Upper lobe of right lung (tissue), 1 donor: ENCODE results near the gene VAV3. TPM values are rescaled to one million over a fixed set of nuclear protein-coding genes. Genes with fewer than 3 reads are reported as not detected.

Experiments used
- ATAC-seq: fragments of 200-7000 bp; cut with Tn5 transposase; one replicate; pipeline ENCODE4 v1.9.1; 2020; ENCODE audit warnings: mild to moderate bottlenecking, moderate library complexity
- DNase-seq: peaks from one replicate; pipeline ENCODE4 v3.0.0-alpha.2; 2020
- H3K27ac ChIP-seq: fragments of 200-600 bp; one replicate; pipeline ENCODE4 v1.8.0; 2022
- H3K27me3 ChIP-seq: fragments of 200-600 bp; one replicate; pipeline ENCODE4 v1.8.0; 2022; ENCODE audit warnings: mild to moderate bottlenecking
- H3K36me3 ChIP-seq: fragments of 200-600 bp; one replicate; pipeline ENCODE4 v1.8.0; 2022
- H3K4me1 ChIP-seq: fragments of 200-600 bp; one replicate; pipeline ENCODE4 v1.8.0; 2022
- H3K4me3 ChIP-seq: fragments of 200-600 bp; one replicate; pipeline ENCODE4 v1.8.0; 2022; ENCODE audit warnings: mild to moderate bottlenecking
- H3K9me3 ChIP-seq: fragments of 200-600 bp; one replicate; pipeline ENCODE4 v1.8.0; 2022
- CTCF ChIP-seq: fragments of 200-600 bp; IDR thresholded peaks from one replicate; pipeline ENCODE4 v1.8.0; 2022; ENCODE audit warnings: antibody characterized with exemption
- intact Hi-C: fragments of 100-400 bp; cut with DNase I; formaldehyde crosslinking; loops from one replicate; pipeline ENCODE4 v1.11.0; 2022
- total RNA-seq: library from RNA; stranded (reverse); fragmentation: NEBNext Ultra II Directional; extraction: Animal tissue kit (Norgen Biotek cat#: 25700); gene quantifications from one replicate; pipeline ENCODE4 v1.2.1, GENCODE V29; 2021
- donor health status: DM: no; HTN: yes; CAD: no; lungs with severe emphysema.

Gene VAV3
- total RNA-seq, 1 donor from 2014 or later = 8.5 TPM

DNA sequence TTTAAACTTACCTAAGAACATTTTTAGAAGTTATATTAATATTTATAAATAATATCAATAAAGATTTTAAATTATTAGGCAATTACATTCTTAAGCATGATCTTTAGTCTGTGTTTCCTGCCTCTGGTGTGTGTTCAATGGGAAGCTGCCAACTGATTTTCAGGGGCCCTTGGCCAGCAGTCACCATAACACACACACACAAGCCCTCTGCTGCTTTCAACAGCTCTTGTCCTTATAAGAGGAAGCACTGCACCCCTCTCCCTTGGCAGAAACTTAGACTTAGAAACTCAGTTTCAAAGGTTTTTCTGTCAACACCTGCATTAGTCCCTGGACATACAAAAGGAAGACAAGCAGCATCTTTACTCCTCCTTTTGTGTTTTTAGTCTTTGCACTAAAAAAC, 81.4 kb downstream of the VAV3 start:
- no peaks in the 10 kb centered on the region for H3K36me3 ChIP-seq
- intact Hi-C loops = no loop called here
- H3K27ac ChIP-seq = no peak overlapping the region
- H3K4me3 ChIP-seq = no peak overlapping the region
- no peaks in the 10 kb centered on the region for H3K9me3 ChIP-seq
- peak; percentile 53 for ATAC-seq
- no peak for TF ChIP-seq CTCF
- no peak for DNase-seq
- H3K27me3 ChIP-seq = no peaks in the 10 kb centered on the region
- H3K4me1 ChIP-seq = peaks cover 4% of the 10 kb centered on the region

GRCh38 chr1:107879927-107880326, 85.1 kb downstream of the VAV3 start:
- H3K27ac ChIP-seq = no peak overlapping the region
- TF ChIP-seq CTCF = no peak
- no peaks in the 10 kb centered on the region for H3K36me3 ChIP-seq
- H3K4me1 ChIP-seq = peaks cover 19% of the 10 kb centered on the region
- ATAC-seq (no peak), DNase-seq (no peak)
- H3K27me3 ChIP-seq = no peaks in the 10 kb centered on the region
- intact Hi-C loops = no loop called here
- H3K4me3 ChIP-seq = no peak overlapping the region
- no peaks in the 10 kb centered on the region for H3K9me3 ChIP-seq

GRCh38 chr1:107879346-107879745, 85.6 kb downstream of the VAV3 start:
- intact Hi-C loops = no loop called here
- ATAC-seq = no peak
- Histone ChIP-seq H3K4me1 (peaks cover 19% of the 10 kb centered on the region), H3K36me3 (no peaks in the 10 kb centered on the region), H3K27ac (no peak overlapping the region), H3K27me3 (no peaks in the 10 kb centered on the region), H3K9me3 (no peaks in the 10 kb centered on the region), H3K4me3 (no peak overlapping the region)
- no peak for TF ChIP-seq CTCF
- DNase-seq = no peak

DNA sequence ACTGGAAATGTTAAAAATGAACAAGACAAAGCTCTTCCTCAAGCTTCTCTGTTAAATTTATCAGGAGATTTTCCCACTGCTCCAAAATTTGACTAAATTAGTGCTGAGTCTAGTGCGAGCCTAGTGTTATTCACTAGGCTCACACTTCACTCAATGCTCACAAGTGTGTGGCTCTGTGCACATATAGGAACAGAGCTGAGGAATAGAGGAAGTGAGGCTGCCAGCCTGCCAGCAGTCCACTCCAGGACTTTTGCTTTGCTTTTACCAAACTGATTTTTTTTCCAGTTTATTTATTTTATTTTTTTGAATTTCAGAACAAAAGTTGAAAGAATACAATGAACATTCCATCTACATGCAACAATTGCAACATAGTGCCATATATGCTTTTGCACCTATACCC, 87.2 kb downstream of the VAV3 start:
- Histone ChIP-seq H3K27ac (no peak overlapping the region), H3K36me3 (no peaks in the 10 kb centered on the region), H3K9me3 (no peaks in the 10 kb centered on the region), H3K4me3 (no peak overlapping the region), H3K4me1 (peaks cover 15% of the 10 kb centered on the region), H3K27me3 (no peaks in the 10 kb centered on the region)
- DNase-seq = no peak
- ATAC-seq = peak; percentile 81
- no peak for TF ChIP-seq CTCF
- intact Hi-C loops = no loop called here

DNA sequence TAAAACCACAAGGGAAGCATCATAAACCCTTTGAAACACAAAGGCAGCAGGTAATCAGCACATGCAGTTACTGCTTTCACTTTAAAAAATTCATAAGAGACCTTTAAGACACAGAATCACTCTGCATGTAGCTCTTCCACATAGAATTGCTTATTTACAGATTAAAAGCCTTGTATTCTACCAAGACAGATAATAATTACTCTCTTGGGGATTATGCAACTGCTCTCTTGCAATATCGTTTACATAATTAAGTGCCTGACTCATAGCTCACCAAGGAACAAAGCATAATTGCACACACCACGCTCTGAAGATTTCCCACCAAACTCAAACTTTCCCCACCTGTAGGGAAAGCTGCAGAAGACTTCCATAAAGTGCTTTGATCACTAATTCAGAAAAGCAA, 87.9 kb downstream of the VAV3 start:
- Histone ChIP-seq H3K27ac (no peak overlapping the region), H3K27me3 (no peaks in the 10 kb centered on the region), H3K36me3 (no peaks in the 10 kb centered on the region), H3K4me3 (no peak overlapping the region), H3K9me3 (no peaks in the 10 kb centered on the region), H3K4me1 (peaks cover 15% of the 10 kb centered on the region)
- TF ChIP-seq CTCF = no peak
- peak; percentile 70 for ATAC-seq
- DNase-seq = no peak
- intact Hi-C loops = no loop called here

- intact Hi-C loops = no loop called here
- no peaks in the 10 kb centered on the region for H3K36me3 ChIP-seq
- no peak for ATAC-seq
- no peaks in the 10 kb centered on the region for H3K27me3 ChIP-seq
- H3K4me3 ChIP-seq = no peak overlapping the region
- no peaks in the 10 kb centered on the region for H3K9me3 ChIP-seq
- no peak for DNase-seq
- peaks cover 15% of the 10 kb centered on the region for H3K4me1 ChIP-seq
- no peak overlapping the region for H3K27ac ChIP-seq
- TF ChIP-seq CTCF = no peak
These were observed 89.3 kb downstream of the VAV3 start for GRCh38 chr1:107875689-107876088.
